Subcutaneous adipose tissue (tissue), 4 donors: ENCODE measurements around the gene TTC23. TPM values are rescaled to one million over a fixed set of nuclear protein-coding genes. Genes with fewer than 3 reads are reported as not detected.

Source experiments
- CTCF ChIP-seq: fragments of 450-650 bp; IDR thresholded peaks from one replicate; pipeline ENCODE4 v1.5.1; 2016; ENCODE audit warnings: low read depth, mild to moderate bottlenecking, control low read depth, antibody characterized with exemption, moderate library complexity
- total RNA-seq, 4 donors: library from RNA; depleted of rRNA; stranded (reverse); fragments of >200 nt; gene quantifications; one replicate each; pipeline ENCODE4 v1.1.0, GENCODE V29; 2016

The TTC23 gene
- total RNA-seq, 4 donors from 2014 or later, result 19.6 to 24.0 (median 23.2) TPM

- TF ChIP-seq CTCF, result no peak
These were observed 1.1 kb upstream of the TTC23 start for GRCh38 chr15:99250494-99250856.

GRCh38 chr15:99250001-99250400 lies 620 bp upstream of the TTC23 start:
- no peak for TF ChIP-seq CTCF

- no peak for TF ChIP-seq CTCF
These were observed 1.2 kb downstream of the TTC23 start for GRCh38 chr15:99248000-99248715.

- TF ChIP-seq CTCF, result no peak
These were observed 2.3 kb downstream of the TTC23 start for GRCh38 chr15:99247062-99247461.

GRCh38 chr15:99244306-99244705 lies 5.1 kb downstream of the TTC23 start:
- TF ChIP-seq CTCF, result no peak

GRCh38 chr15:99241752-99242151 lies 7.6 kb downstream of the TTC23 start:
- no peak for TF ChIP-seq CTCF

GRCh38 chr15:99239545-99240198 lies 9.7 kb downstream of the TTC23 start:
- TF ChIP-seq CTCF, result no peak
